GM12878 (cell line): ENCODE results near the gene ARAP1. TPM values are rescaled to one million over a fixed set of nuclear protein-coding genes. Genes with fewer than 3 reads are reported as not detected.
A peak's percentile ranks its signal among the peaks of the same experiment; 100 is the strongest.

Experiments
- ATAC-seq: fragments of 200-7000 bp; cut with Tn5 transposase; 3 replicates; pipeline ENCODE4 v1.9.1; 2020; ENCODE audit warnings: mild to moderate bottlenecking, moderate library complexity
- BruUV-seq: library from RNA; stranded (reverse); fragments of 400-500 nt; replicated peaks from 2 replicates; lab custom pipeline; 2021; lab: Mats Ljungman, UMichigan
- CTCF ChIA-PET: fragments of 300-600 bp; sonication (Branson Sonifier 250); formaldehyde crosslinking; extraction: SDS; loops from one replicate; lab custom pipeline; 2021; ENCODE audit warnings: inconsistent platforms; lab: Yijun Ruan, JAX
- POLR2A ChIA-PET: fragments of 350-600 bp; formaldehyde crosslinking; extraction: SDS; loops from one replicate; lab custom pipeline; 2021; ENCODE audit warnings: inconsistent platforms; lab: Charles Lee
- RAD21 ChIA-PET: fragments of 300-600 bp; sonication (Branson Sonifier 250); formaldehyde crosslinking; loops from one replicate; lab custom pipeline; 2023; ENCODE audit warnings: antibody characterized with exemption; ENCODE audit not compliant: unreplicated experiment; lab: Charles Lee
- SMC1A ChIA-PET: fragments of 300-600 bp; sonication (Branson Sonifier 250); formaldehyde crosslinking; loops from one replicate; lab custom pipeline; 2023; ENCODE audit not compliant: unreplicated experiment, uncharacterized antibody; lab: Charles Lee
- DNase-seq: peaks from one replicate; pipeline ENCODE4 v3.0.0-alpha.2; 2011; ENCODE audit warnings: low read depth, low spot score
- FAIRE-seq: peaks from 3 replicates; lab custom pipeline; 2011; peaks lifted over from hg19 to GRCh38; lab: Jason Lieb, UNC
- H2AFZ ChIP-seq: 2 replicates; pipeline ENCODE4 v1.6.0; 2011; ENCODE audit warnings: low read depth, low read length, control low read depth; ENCODE audit not compliant: control insufficient read depth
- H3K27ac ChIP-seq: 2 replicates; pipeline ENCODE4 v1.5.1; 2011; ENCODE audit warnings: control low read depth; ENCODE audit not compliant: control insufficient read depth, insufficient read depth
- H3K27me3 ChIP-seq, 2 experiments: replicated peaks in 1 of 2; 2 replicates each; pipeline versions ENCODE4 v1.6.0 to v1.6.1; 2011; ENCODE audit warnings: low read length in 1 of 2; ENCODE audit not compliant: control insufficient read depth in 2 of 2, insufficient read depth in 2 of 2
- H3K36me3 ChIP-seq, 2 experiments: 2 replicates each; pipeline ENCODE4 v1.5.1; 2011; ENCODE audit warnings: low read length in 1 of 2; ENCODE audit not compliant: control insufficient read depth in 2 of 2, insufficient read depth in 2 of 2
- H3K4me1 ChIP-seq: 2 replicates; pipeline ENCODE4 v1.6.1; 2011; ENCODE audit warnings: mild to moderate bottlenecking, low read length, moderate library complexity, mixed read lengths; ENCODE audit not compliant: control insufficient read depth, insufficient read depth
- H3K4me2 ChIP-seq: 2 replicates; pipeline ENCODE4 v1.6.0; 2011; ENCODE audit warnings: control low read depth; ENCODE audit not compliant: control insufficient read depth, insufficient read depth
- H3K4me3 ChIP-seq: fragments of 200-600 bp; sonication (generic); 2 replicates; pipeline ENCODE4 v1.5.1; 2016
- H3K79me2 ChIP-seq: 2 replicates; pipeline ENCODE4 v1.6.0; 2011; ENCODE audit warnings: low read length; ENCODE audit not compliant: control insufficient read depth, insufficient read depth
- H3K9ac ChIP-seq: 2 replicates; pipeline ENCODE4 v1.8.0; 2011; ENCODE audit warnings: low read length, control low read depth, mixed read lengths; ENCODE audit not compliant: control insufficient read depth, insufficient read depth
- H3K9me3 ChIP-seq: replicated peaks from 3 replicates; pipeline ENCODE4 v1.5.1; 2011; ENCODE audit warnings: mild to moderate bottlenecking, low read length; ENCODE audit not compliant: control insufficient read depth, insufficient read depth
- H4K20me1 ChIP-seq: 2 replicates; pipeline ENCODE4 v1.6.0; 2011; ENCODE audit not compliant: control insufficient read depth, insufficient read depth
- BRCA1 ChIP-seq: IDR thresholded peaks from 2 replicates; pipeline ENCODE4 v1.6.1; 2011; ENCODE audit warnings: low read depth, low read length, improper control_type of control experiment
- ESRRA ChIP-seq: IDR thresholded peaks from 2 replicates; pipeline ENCODE4 v1.6.1; 2012; ENCODE audit warnings: mild to moderate bottlenecking, low read length, improper control_type of control experiment
- MEF2B ChIP-seq: fragments of 450-650 bp; IDR thresholded peaks from 2 replicates; pipeline ENCODE4 v1.6.1; 2018; ENCODE audit warnings: mild to moderate bottlenecking, moderate library complexity; ENCODE audit not compliant: partially characterized antibody, poor library complexity, severe bottlenecking
- MYB ChIP-seq: fragments of 150-350 bp; IDR thresholded peaks from 2 replicates; pipeline ENCODE4 v1.6.1; 2014; ENCODE audit warnings: mild to moderate bottlenecking, low read depth, low read length, borderline replicate concordance
- NFXL1 ChIP-seq: fragments of 450-650 bp; IDR thresholded peaks from 2 replicates; pipeline ENCODE4 v1.6.1; 2017; ENCODE audit warnings: antibody characterized with exemption, mild to moderate bottlenecking, borderline replicate concordance
- NR2F1 ChIP-seq: fragments of 450-650 bp; conservative IDR thresholded peaks from 2 replicates; pipeline ENCODE4 v1.6.1; 2017; ENCODE audit warnings: mild to moderate bottlenecking
- RCOR1 ChIP-seq: conservative IDR thresholded peaks from 2 replicates; pipeline ENCODE4 v1.6.1; 2012; ENCODE audit warnings: low read depth, low read length, improper control_type of control experiment
- RELA ChIP-seq: fragments of 450-650 bp; IDR thresholded peaks from 2 replicates; pipeline ENCODE4 v1.8.0; 2014; ENCODE audit warnings: borderline replicate concordance; ENCODE audit not compliant: partially characterized antibody
- SMAD5 ChIP-seq: IDR thresholded peaks from 2 replicates; pipeline ENCODE4 v1.6.1; 2016; ENCODE audit warnings: antibody characterized with exemption, low read depth
- SREBF2 ChIP-seq: IDR thresholded peaks from 2 replicates; pipeline ENCODE4 v1.6.1; 2012; ENCODE audit warnings: mild to moderate bottlenecking, low read length
- TBL1XR1 ChIP-seq: IDR thresholded peaks from 2 replicates; pipeline ENCODE4 v1.6.1; 2012; ENCODE audit warnings: low read depth, low read length, improper control_type of control experiment
- ZNF207 ChIP-seq: fragments of 450-650 bp; IDR thresholded peaks from 2 replicates; pipeline ENCODE4 v1.6.1; 2014; ENCODE audit warnings: antibody characterized with exemption, mild to moderate bottlenecking, borderline replicate concordance
- ZNF217 ChIP-seq: fragments of 450-650 bp; IDR thresholded peaks from 2 replicates; pipeline ENCODE4 v1.6.1; 2017; ENCODE audit warnings: antibody characterized with exemption, mild to moderate bottlenecking
- ZZZ3 ChIP-seq: IDR thresholded peaks from 2 replicates; pipeline ENCODE4 v1.6.1; 2011; ENCODE audit warnings: low read depth; ENCODE audit not compliant: control insufficient read depth, insufficient read length
- WGBS: methylation state at CpG from one replicate; pipeline ENCODE4 v1.1.6; 2016; ENCODE audit warnings: low lambda C conversion rate; ENCODE audit not compliant: insufficient replicate concordance, insufficient coverage; ENCODE audit errors: missing lambda C conversion rate; 5-methylcytosine and 5-hydroxymethylcytosine counted together
- in situ Hi-C: fragments of 300-500 bp; cut with MboI; formaldehyde crosslinking; loops from 9 replicates; pipeline ENCODE4 v1.14.3; 2018; ENCODE audit warnings: mixed read lengths
- intact Hi-C: fragments of 100-400 bp; cut with micrococcal nuclease; formaldehyde crosslinking; loops from one replicate; pipeline ENCODE4 v1.14.2; 2022; ENCODE audit not compliant: unreplicated experiment
- polyA plus RNA-seq, 11 experiments: library from polyadenylated mRNA; depleted of rRNA in 4 of 11; unstranded in 6 of 11; stranded (reverse) in 5 of 11; fragments of >200 nt; fragmentation: Nextera tagmentation in 4 of 11; fragmentation: Illumina TruSeq in 1 of 11; extraction: Ambion mirVana in 4 of 11; extraction: Trizol in 1 of 11; gene quantifications; 1 replicate in 1 of 11; 2 replicates in 10 of 11; pipeline versions ENCODE4 v1.2.1 to v1.2.3, GENCODE V29; 2011 to 2016; ENCODE audit warnings: inconsistent platforms in 2 of 11, missing spikeins in 2 of 11, low read depth in 1 of 11
- total RNA-seq, 4 experiments: library from RNA; depleted of rRNA in 3 of 4; stranded (reverse); fragments of >200 nt in 3 of 4; fragmentation: Illumina TruSeq in 1 of 4; extraction: Trizol in 1 of 4; gene quantifications; 2 replicates each; pipeline versions ENCODE4 v1.2.1 to v1.2.3, GENCODE V29; 2013 to 2021
- TF ChIP-seq, protein P1 (sequence below): IDR thresholded peaks from 2 replicates; pipeline ENCODE4 v1.6.1; 2011; ENCODE audit warnings: low read depth, mild to moderate bottlenecking, low read length, moderate library complexity, borderline replicate concordance; ENCODE audit errors: extremely low read depth
- TF ChIP-seq, protein P2 (sequence below): fragments of 450-650 bp; IDR thresholded peaks from 2 replicates; pipeline ENCODE4 v1.6.1; 2016; ENCODE audit warnings: mild to moderate bottlenecking
- TF ChIP-seq, protein P3 (sequence below): IDR thresholded peaks from 2 replicates; pipeline ENCODE4 v1.6.1; 2012; ENCODE audit warnings: low read length, inconsistent platforms
- TF ChIP-seq, protein P4 (sequence below): IDR thresholded peaks from 2 replicates; pipeline ENCODE4 v1.6.1; 2012; ENCODE audit warnings: low read depth, low read length, improper control_type of control experiment

The ARAP1 gene
- total and polyA plus RNA-seq, 10 of the 15 experiments (the other 5 are each of a cell fraction or from before 2014, with no cell fraction given): 0.55 to 102 (median 51.0) TPM

DNA sequence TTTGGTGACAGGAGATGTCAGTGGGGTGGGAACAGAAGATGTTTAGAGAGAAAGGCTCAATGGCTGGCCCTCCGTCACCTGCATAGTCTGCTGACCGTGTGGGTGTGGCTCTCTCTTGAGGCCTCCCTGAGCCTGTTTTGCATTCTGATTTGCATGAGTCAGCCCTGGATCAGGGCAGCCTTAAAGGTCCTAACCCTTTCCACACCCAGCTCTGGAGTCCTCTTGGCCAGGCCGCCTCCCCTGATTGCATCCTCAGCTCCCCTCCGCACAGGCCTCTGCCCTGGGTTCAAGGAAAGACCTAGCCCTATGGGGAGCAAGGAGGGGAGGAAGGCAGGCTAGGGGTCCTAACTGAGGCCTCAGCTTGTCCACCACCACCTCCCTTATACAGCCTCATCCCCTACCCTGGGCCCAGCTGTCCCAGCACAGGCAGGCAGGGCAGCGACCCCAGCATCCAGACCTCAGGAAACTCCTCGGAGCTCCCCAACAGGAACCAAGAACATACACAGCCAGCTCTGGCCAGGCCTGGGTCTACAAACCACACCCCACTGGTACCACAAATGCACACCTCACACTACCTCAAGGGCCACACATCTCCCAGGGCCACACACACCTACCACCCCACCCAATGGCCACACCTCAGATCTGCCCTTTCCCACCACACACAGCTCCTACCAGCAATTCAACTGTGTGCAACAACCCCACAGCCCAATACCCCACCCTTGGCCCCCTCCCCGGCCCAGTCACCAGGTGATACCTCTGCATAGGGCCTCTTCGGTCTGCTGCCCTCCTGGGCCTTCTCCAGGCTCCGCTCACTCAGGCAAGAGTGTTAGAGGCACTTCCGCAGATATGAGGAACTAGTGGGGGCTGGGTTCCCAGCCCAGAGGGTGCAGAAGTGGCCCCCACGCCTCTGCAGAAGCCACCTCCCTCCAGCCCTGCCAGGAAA is 13.7 kb downstream of the ARAP1 start:
- H3K4me1 ChIP-seq: peaks cover 67% of the 10 kb centered on the region
- H3K27ac ChIP-seq: peak overlapping the region; percentile 98
- DNase-seq: no peak
- H2AFZ ChIP-seq: no peak overlapping the region; the same call in none of the 2 replicates
- SMC1A ChIA-PET: interaction anchor here (0.6 to 5.8 kb wide), 7 partner anchors 9 to 1351 kb away, joined by 3 to 41 read pairs (median 7); partner anchors contain the start of gene STARD10
- 30% methylated on average over 10 of the region's 11 CpGs for WGBS
- no peaks in the 10 kb centered on the region for H3K9me3 ChIP-seq
- peak overlapping the region; percentile 65 for H3K4me3 ChIP-seq
- H3K9ac ChIP-seq: peak overlapping the region; percentile 77
- intact Hi-C loops (no loop called here), in situ Hi-C loops (no loop called here)
- no peaks in the 10 kb centered on the region for H4K20me1 ChIP-seq
- H3K27me3 ChIP-seq: no peaks in the 10 kb centered on the region
- no peak for FAIRE-seq
- H3K36me3 ChIP-seq: no peaks in the 10 kb centered on the region; a peak in 2 of 4 replicates
- no TSS peak for BruUV-seq
- RAD21 ChIA-PET: interaction anchor here (0.8 to 8.2 kb wide), 8 partner anchors 11 to 440 kb away, joined by 3 to 55 read pairs (median 5); partner anchors contain the start of genes ARAP1 and STARD10
- peaks cover 74% of the 10 kb centered on the region for H3K79me2 ChIP-seq
- peak overlapping the region; percentile 99 for H3K4me2 ChIP-seq
- ATAC-seq: peak; percentile 65
- POLR2A ChIA-PET: interaction anchor here (0.6 to 5.9 kb wide), 14 partner anchors 9 to 418 kb away, joined by 3 to 40 read pairs (median 4); partner anchors contain the start of gene STARD10
- CTCF ChIA-PET: interaction anchor here (0.8 to 7.5 kb wide), 5 partner anchors 10 to 439 kb away, joined by 3 to 89 read pairs (median 3); partner anchors contain the start of gene STARD10
- TF ChIP-seq, protein P1, sequence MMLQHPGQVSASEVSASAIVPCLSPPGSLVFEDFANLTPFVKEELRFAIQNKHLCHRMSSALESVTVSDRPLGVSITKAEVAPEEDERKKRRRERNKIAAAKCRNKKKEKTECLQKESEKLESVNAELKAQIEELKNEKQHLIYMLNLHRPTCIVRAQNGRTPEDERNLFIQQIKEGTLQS: no peak
- TF ChIP-seq TBL1XR1: no peak
- TF ChIP-seq RELA: peak; percentile 12
- TF ChIP-seq, protein P2, sequence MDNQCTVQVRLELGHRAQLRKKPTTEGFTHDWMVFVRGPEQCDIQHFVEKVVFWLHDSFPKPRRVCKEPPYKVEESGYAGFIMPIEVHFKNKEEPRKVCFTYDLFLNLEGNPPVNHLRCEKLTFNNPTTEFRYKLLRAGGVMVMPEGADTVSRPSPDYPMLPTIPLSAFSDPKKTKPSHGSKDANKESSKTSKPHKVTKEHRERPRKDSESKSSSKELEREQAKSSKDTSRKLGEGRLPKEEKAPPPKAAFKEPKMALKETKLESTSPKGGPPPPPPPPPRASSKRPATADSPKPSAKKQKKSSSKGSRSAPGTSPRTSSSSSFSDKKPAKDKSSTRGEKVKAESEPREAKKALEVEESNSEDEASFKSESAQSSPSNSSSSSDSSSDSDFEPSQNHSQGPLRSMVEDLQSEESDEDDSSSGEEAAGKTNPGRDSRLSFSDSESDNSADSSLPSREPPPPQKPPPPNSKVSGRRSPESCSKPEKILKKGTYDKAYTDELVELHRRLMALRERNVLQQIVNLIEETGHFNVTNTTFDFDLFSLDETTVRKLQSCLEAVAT: peak; percentile 57
- no peak for TF ChIP-seq NR2F1
- TF ChIP-seq, protein P3, sequence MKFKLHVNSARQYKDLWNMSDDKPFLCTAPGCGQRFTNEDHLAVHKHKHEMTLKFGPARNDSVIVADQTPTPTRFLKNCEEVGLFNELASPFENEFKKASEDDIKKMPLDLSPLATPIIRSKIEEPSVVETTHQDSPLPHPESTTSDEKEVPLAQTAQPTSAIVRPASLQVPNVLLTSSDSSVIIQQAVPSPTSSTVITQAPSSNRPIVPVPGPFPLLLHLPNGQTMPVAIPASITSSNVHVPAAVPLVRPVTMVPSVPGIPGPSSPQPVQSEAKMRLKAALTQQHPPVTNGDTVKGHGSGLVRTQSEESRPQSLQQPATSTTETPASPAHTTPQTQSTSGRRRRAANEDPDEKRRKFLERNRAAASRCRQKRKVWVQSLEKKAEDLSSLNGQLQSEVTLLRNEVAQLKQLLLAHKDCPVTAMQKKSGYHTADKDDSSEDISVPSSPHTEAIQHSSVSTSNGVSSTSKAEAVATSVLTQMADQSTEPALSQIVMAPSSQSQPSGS: no peak
- TF ChIP-seq NFXL1: no peak
- no peak for TF ChIP-seq SMAD5
- TF ChIP-seq BRCA1: no peak
- no peak for TF ChIP-seq ZNF217
- no peak for TF ChIP-seq RCOR1
- TF ChIP-seq MEF2B: peak; percentile 8
- TF ChIP-seq, protein P4, sequence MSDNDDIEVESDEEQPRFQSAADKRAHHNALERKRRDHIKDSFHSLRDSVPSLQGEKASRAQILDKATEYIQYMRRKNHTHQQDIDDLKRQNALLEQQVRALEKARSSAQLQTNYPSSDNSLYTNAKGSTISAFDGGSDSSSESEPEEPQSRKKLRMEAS: no peak
- no peak for TF ChIP-seq SREBF2
- TF ChIP-seq ZZZ3: no peak
- no peak for TF ChIP-seq ESRRA
- TF ChIP-seq ZNF207: no peak
- TF ChIP-seq MYB: no peak
